GM18858 (cell line): Measurements from ENCODE around the gene CDC42BPG.
"Not testable (repeated sequence)": the region's sequence is repeated elsewhere in the genome, so short reads cannot be mapped to it uniquely, and the experiment has no call there.

ENCODE experiments used
- ATAC-seq: cut with Tn5 transposase; IDR thresholded peaks from one replicate; pipeline ENCODE4 v1.9.1; 2021; ENCODE audit not compliant: unreplicated experiment

CDC42BPG gene

DNA sequence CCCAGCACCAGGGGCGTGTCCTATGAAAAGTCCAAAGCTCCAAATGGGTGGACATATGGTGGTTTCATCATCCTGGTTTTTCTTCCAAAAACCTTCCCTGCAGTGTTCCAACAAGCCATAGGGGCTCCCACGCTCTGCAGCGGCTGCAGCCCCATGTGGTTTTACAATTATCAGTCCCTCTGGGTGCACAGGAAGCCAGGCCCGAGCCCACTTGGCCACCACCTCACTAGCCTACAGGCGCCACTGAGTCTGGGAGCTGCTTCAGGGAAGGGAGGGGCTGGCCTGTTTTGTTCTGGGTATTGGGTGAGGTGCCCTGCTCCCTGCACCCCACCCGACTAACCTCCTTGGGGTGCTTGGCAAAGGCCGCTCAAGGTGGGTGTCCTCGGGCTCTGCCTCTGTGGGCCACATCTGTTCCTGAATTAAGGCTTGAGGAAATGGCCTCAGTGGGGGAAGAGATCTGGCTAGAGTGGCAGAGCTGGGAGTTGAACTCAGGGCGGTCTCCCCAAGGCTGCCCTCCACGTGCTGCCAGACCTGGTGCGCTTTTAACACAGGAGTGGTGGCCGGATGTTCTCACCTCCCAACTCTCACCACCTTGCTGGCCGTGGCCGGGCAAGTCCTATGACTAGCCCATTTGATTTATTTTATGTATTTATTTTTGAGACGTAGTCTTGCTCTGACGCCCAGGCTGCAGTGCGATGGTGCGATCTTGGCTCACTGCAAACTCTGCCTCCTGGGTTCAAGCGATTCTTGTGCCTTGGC is 5.3 kb upstream of the CDC42BPG start:
- ATAC-seq, result no peak

DNA sequence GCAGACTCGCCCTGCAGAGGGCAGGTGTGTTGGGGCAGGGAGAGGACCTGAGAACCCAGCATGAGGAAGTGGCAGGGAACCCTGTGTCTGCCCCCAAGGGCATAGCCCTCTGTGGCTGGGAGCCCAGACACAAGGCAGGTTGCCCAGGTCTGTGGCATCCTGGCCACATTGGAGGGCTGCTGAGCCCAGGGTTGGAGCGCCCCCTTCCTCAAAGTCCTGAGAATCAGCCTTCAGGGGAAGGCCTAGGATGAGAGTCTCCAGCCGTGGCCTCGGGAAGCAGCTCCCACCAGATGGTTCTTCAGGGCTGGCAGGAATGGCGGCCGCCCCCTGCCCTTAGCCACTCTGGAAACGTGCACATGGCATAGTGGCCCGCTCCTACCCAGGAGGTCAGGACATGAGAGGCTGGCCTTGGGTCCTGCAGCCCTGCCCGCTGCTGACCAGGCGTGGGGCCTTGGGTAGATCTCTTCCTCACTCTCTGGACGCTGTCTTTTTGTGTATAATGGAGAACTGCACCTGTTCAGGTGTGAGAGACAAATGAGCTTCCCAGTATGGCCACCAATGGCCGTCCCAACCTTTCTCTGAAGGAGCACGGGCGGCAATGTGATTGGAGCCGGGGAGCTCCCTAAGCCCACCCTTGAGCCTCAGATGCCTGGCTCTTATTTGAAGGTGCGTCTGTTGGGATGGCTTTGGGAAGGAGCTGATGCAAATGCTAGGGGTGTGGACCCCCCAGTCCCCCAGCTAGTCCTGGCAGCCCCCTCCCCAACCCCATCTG is 4.6 kb upstream of the CDC42BPG start:
- ATAC-seq, result no peak

DNA sequence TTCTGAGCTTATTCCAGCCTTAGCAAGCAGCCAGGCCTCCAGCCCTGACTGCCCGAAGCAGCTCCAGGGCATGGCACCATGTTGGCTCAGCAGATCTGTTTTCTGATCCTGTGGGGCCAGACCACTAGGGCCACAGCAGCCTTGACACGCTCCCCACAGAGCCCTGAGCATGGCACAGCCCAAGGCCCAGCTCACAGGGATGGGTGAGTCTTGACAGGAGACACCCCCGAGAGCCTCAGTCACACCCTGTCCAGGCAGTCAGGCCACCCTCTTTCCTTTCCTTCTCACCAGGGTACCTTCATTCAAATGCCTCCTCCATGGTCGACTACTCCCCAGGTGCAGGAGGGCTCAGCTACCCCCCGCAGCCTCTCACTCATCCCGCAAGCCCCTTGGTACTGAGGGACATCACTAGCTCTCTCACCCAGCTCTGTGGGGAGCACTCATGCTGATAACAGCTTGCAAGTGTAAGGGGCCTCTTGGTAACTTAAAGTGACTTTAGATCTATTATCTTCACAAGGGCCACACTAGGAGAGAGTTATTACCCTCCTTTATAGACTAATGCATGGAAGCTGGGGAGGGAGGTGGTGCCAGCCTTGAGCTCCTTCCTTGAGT is 3.9 kb upstream of the CDC42BPG start:
- ATAC-seq, result no peak

DNA sequence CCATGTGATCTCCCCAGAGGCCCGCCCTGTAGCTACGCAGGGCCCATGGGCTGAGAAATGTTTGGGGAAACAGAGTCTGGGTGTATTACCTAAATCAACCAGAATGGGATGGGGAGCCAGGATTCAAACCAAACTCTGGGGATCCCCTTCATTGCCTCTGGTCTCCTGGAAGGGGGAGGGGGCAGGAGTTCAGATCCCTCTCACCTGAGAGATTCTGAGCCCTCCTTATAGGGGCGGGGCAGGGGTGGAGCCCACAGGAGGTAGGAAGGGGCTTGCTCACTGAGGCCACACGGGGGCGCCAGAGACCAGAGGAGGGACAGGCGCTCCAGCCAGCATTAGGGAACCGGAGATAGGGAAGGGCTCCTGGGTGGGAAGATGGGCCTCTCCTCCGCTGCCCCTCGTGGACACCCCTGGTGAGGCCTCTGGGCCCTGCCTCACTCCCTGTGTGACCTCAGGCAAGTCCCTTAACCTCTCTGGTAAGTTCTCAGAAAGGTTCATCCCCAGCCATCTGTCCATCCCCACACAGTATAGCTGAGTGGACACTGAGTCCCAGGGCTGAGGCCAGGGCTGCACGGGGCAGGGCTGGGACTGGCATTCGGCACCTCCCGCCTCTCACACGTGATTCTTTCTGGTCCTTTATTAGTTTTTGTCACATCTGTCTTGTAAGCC is 2.7 kb upstream of the CDC42BPG start:
- no peak for ATAC-seq

DNA sequence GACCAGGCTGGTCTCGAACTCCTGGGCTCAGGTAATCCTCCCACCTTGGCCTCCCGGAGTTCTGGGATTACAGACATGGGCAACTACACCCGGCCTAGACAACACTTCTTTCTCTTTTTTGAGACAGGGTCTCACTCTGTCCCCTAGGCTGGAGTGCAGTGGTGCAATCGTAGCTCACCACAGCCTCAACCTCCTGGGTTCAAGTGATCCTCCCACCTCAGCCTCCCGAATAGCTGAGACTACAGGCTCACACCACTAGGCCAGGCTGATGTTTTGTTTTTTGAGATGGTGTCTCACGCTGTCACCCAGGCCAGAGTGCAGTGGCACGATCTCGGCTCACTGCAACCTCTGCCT is 1.3 kb upstream of the CDC42BPG start:
- ATAC-seq, result not testable (repeated sequence)

DNA sequence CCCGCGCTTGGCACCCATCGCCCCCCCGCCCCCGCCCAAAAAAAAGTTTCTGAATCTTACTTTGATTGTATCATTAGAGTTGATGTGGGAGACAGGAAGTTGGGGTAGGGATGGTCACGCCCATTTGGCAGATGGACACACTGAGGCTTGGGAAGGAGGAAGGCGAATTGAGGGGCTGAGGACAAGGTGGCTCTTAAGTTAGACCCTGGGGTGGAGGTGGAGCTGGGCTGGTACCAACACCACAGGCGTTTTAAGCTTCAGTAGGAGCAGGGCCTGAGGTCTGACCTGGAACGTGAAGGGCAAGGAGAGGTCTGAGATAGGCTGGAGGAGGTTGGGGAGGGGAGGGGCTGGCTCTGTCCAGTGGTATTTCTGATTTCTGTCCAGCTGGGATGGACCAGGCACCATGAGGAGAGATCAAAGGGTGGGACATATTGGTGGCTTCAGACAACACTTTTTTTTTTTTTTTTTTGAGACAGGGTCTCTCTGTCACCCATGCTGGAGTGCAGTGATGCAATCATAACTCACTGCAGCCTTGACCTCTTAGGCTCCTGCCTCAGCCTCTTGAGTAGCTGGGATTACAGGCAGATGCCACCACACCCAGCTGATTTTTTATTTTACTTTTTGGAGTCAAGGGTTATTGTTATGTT is 799 bp upstream of the CDC42BPG start:
- ATAC-seq, result no peak

DNA sequence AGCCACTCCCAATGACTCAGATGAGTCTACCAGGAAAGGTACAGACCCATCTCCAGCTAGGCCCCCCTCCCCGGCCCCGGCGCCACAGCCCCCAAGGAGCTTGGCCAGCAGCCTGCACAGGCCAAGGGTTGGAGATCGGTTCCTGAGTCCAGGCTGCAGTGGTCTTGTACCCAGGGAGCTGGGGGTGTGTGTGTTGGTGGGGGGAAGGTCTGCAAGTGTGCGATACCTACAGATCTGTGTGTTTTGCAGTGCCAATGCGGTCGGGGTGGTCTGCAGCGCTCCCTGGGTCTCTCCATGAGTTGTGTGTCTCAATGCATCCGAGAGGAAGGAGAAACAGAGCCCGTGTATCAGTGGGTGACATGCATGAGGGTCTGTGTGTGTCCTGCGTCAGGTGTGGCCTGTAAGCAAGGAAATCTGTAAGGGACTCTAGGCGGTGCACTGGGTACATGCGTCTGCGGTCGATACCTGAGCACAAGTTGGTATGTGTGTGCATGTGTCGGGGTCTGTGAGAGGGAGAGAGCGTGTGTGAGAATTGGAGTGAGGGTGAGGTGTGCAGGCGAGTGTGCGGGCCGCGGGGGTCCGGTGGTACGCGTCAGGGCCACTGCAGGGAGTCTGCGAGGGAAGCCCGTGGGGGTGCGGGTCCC is 645 bp downstream of the CDC42BPG start:
- ATAC-seq, result no peak

DNA sequence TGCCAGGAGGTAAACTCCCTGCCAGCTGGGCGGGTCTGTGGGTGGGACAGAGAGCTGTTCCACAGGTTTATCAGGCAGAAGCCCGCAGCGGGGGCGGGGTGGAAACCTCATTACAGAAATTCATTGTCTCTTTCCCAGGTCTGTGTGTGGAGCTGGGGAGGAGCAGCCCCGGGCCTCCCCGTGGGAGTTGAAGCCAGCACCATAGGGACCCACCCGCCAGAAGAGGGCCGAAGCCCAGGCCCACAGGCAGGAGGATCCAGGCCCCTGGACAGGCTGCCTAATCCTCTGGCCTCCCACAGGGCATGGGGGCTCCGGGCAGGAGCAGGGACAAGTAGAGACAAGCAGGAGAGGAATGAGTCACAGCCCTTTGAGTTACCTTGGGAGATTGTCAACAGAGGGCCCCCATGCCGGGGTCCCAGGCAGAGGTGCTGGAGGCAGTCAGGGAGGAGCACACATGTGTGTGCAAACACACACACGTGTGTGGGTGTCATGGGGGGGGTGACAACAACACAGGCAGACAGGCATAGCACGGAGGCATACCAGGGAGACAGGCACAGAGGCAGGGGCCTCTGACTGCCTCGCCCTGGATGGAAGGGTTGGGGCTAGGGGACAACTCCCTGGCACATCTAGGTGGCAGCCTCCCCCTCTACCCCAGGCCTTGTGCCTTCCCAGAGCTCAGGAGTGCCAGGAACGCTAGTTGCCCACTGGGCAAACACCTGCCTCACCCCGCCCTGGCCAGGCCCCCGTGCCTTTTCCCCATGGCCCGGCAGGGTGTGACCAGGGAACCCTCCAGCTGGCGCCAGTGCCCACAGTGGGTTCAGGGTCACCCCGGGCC is 1.4 kb downstream of the CDC42BPG start:
- no peak for ATAC-seq

DNA sequence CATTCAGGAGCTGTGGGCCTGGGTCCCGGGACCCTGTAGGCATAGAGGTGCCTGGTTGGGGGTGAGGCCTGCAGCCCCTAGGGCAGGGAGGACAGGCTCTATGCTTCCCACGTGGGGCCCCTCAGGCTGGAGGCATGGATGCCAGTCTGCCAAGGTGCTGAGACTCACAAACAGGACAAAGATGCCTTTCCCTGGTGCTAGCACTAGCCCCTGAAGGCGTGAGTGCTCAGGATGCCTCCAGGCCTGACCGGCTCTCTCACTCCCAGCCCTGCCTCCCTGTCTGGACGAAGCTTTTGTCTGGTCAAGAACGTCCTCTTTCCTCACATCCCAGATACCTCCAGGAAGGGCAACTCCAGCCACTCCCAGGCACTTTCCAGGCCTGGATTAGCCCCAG is 2.1 kb downstream of the CDC42BPG start:
- ATAC-seq, result no peak

DNA sequence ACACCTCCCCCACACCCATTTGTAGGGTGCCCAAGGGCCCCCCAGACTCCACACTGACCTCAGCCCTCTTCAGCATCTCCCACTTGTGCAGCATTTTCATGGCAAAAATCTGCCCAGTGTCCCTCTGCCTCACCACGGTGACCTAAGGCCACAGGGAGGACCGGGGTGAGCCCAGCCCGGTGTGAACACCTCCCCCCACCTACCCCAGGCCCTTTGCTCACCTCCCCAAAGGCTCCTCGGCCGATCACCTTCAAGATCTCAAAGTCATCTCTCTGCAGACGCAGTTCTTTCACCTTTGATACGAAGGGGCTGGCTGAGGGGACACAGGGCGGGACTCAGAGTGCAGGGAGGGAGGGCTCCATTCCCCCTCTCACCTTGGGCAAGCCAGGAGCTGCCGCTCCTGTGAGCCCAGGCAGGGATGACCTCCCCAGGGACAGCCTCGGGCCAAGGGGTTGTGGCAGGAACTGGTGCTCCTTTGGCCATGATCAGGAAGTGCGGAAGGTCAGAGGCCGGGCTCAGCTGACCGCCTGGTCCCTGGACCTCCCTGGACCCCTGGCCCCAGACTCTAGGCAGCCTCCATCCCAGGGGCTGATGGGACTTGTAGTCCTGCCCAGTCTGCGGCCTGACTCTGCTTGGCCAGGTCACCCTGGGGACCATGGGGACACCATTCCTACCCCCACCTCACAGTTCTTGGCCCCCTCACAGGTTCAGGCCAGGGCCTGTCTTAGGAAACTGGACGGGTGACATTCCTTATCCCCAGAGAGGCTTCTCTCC is 2.7 kb downstream of the CDC42BPG start:
- no peak for ATAC-seq

DNA sequence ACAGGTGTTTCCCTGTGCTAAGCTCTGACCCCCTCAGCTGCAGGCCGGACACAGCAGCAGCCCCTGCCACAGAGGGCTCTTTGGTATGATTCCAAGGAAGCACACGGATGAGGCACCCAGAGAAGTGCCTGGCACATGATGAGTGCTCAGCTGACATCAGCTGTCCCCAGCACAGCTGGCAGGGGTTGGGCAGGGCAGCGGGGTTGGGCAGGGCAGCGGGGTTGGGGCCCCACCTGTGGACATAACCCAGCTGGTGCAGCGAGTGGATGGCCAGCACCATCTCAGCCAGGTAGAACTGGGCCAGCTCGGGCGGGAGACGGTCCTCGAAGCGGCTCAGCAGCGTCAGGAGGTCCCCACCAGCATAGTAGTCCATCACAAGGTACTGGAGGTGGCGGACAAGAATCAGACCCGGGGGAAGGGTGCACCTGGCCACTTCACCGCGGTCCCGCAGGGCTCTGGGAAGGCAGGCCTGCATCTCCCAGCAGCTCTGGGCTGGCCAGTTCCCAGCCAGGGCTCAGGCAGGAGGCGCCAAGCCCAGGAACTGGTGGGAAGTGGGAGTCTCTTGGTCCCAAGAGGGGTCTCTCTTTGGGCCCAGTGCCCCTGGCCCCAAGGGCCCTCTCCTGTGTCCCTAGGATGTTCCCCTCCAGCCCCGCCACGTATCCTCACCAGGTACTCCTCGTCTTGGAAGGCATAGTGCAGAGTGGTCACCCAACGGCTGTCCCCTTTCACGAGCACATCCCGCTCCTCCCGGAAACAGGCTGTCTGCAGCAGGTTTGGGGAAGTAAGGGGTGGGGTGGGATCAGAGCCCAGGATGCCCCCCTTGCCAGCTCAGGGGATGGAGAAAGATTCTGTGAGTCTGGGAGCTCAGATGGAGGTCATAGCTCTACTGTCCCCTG is 4.3 kb downstream of the CDC42BPG start:
- no peak for ATAC-seq

DNA sequence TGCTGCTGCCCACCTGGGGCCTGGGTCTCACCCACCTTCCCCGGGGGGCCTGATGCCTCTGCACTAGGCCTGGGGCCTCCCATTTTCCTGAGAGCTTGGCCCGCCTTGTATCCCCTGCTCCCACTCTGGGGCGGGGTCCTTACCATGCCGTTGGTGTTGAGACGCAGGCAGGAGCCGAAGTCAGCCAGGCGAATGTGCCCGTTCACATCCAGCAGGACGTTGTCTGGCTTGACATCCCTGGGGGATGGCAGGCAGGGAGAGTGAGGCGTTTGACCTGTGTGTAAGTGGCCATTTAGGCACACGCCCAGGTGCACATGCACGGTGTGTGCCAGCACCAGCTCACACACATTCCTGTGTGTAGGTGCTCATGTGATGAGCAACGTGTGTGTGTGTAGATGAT is 5.1 kb downstream of the CDC42BPG start:
- no peak for ATAC-seq

DNA sequence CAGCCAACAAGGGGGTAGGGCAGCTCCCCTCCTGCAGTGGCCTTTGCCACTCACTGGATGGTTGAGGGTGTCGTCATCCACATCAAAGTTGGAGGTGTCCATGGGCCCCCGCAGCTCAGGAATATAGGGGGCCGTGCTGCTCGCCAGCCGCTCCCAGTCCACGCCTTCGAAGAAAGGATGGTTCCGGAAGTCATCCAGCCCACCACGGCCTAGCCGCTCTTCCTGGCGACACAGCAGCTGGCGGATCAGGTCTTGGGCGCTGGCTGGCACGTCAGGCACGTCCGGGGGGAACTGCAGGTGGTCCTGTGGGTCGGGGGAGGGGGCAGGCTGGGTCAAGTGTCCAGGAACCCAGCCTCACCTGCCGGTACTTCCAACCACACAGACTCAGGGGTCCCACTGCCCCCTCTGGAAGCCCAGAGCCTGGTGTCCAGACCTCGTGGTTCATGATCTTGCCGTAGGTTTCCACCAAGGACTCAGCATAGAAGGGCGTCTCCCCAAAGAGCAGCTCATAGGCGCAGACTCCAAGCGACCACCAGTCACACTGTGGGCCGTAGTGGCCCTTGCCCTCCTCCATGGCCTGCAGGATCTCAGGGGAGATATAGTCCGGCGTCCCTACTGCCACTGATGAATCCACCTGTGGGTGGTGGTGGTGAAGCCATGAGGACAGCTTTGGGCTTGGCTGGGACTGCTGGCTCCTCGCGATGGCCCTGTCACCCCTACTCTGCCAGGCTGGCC is 5.7 kb downstream of the CDC42BPG start:
- no peak for ATAC-seq

DNA sequence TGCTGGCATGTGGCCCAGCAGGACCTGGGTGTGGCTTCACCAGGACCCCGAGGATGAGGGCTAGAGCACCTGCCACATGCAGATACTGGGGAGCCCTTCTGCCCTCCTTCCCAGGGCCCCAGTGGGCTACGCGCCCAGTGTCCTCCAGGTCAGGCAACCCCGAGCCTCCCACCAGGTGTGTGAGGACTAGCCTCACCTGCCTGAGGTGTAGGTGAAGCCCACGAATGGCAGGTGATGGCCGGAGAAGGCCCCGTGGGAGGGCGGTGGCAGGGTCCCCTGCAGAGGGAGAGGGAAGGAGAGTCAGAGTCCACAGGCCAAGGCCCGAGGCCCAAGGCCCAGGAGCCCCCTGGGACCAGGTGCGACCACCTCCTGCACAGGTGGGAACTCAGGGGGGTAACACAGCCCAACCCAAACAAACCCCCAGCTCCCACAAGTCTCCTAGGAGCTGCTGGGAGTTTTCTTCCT is 6.5 kb downstream of the CDC42BPG start:
- ATAC-seq, result no peak

DNA sequence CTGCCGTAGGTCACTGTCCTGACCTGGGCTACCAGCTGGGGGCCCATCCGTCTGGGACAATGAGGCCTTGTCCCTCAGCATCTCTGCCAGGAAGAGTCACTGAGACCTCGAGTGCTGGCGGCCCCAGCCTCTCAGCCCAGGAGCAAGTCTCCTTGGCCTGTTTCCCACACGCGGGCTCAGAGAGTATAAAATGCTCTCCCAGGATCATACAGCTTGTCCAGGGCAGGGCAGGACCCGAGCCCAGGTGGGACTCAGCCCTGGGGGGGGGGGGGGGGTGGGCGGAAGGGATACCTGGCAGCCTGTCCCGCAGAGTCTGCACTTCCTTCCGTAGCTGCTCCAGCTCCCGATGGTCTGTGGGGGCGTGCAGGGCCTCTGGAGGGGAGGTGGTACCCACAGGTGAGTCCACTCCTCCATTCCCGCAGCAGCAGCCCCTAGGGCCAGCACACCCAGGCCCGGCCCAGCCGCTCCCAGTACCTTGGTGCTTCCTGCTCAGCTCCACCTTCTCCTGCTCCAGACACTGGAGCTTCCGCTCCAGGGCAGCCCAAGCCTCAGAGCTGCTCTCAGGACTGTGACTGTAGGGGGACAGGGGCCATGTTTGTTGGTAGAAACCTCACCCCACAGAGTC is 7.9 kb downstream of the CDC42BPG start:
- ATAC-seq, result no peak

DNA sequence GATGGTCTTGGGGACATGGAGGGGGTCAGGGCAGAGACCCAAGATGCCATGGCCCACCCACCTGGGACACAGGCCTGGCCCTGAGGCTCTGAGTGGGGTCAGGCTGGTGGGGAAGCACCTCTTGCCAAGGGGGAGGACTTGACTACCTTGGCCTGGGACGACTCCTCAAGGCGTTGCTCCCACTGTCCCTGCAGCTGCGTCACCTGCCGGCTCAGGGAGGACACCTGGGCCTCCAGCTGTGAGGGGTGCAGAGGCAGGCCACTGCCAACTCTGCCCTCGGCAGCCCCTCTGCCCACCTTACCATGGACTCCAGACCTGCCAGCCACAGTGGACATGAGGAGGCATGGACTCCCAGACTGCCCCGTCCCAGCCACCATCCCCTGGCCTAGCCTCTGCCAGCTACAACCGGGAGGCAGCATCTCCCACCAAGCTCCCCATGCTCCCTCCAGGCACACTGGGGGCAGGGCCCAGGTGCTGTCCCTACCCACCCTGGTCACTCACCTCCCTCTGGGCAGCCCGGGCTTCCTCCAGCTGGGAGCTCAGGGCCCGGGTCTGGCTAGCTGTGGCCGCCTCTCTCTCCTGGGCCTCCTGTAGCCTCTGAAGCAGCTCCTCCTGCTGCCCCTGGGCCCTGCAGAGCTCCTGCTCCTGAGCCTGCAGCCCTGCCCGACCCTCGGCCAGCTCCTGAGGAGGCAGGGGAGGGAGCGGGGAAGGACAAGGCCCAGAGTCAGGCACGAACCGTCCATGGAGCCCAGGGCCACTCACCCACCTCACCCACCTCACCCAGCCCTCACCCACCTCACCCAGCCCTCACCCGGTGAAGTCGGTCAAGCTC is 8.6 kb downstream of the CDC42BPG start:
- no peak for ATAC-seq
